ENCODE results near the gene UPF2.

- TF ChIP-seq POLR2A (IDR thresholded peaks at IDR 0.05) (no peak), CTCF (IDR thresholded peaks at IDR 0.05) (no peak)
Measured at GRCh38 chr10:11901036-11901301, 141.6 kb downstream of the UPF2 start.
